ENCODE results near the gene HOXA11.

HOXA11 gene

DNA sequence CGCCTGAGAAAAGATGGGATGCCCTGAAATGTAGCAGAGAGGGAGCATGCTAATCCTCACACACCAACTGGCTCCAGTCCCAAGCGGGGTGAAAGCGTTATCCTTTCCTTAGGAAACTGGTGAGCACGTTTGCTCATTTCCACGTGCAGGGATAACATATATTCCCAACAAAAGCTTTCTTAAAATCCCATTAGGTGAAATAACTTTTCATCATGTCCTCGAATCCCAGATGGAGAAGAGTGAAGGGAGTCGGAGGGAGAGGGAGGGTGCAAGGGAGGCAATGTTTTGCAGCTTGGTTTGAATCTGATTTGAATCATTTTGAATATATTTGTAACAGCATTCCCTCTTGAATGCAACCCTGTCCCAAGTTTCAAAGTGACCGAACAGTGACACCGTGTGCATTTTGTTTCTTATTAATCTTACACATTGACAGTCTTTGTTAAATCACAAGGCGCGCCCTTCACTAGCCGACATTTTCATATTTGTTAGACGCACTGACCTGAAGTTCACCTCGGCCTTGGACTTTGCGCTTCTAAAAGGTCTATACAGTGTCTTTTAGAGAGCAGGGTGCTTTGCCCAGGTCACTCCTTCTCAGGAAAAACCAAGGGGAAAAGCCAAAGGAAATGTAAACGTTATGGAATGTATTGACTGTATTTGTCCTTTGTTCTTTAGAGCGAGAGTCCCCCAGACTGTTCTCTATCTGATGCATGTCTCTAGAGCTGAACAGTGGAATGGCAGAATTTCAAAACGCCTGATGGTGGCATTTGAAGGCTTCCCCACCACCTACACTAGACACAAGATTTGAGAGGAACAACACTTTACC is 51.4 kb downstream of the HOXA11 start:
- DNase-seq (ENCODE audit: low read depth), result no peak

GRCh38 chr7:27132978-27133377 is 52.1 kb downstream of the HOXA11 start:
- no peak for DNase-seq (ENCODE audit: low read depth)

- no peak for DNase-seq (ENCODE audit: low read depth)
Measured at GRCh38 chr7:27132214-27132613, 52.8 kb downstream of the HOXA11 start.

DNA sequence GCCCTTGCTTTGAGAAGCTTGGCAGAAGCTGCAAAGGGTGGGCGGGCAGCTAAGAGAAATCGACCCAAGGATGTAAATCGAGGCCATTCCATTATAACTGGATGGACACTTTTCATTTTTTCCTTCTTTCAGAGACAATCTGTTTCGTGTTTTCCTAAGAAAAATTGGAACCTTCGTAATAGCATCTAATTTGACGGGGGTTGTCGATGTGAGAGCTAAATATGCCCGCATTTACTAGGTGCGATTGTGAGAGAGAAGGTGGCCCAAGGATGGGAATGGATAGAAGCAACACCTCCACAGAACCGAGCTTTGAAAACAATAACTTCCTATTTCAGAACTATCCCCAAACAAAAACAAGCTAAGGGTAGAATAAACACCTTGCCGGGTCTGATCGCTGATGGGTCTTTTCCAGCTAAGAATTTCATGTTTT is 53.6 kb downstream of the HOXA11 start:
- DNase-seq (ENCODE audit: low read depth), result no peak

Data from stimulated activated CD4-positive, alpha-beta T cell treated with anti-CD3 and anti-CD28 coated beads, Interleukin-2, amount 100 ng/mL, for 4 hours (primary cell).